ENCODE results near the gene NME4.

Gene NME4

DNA sequence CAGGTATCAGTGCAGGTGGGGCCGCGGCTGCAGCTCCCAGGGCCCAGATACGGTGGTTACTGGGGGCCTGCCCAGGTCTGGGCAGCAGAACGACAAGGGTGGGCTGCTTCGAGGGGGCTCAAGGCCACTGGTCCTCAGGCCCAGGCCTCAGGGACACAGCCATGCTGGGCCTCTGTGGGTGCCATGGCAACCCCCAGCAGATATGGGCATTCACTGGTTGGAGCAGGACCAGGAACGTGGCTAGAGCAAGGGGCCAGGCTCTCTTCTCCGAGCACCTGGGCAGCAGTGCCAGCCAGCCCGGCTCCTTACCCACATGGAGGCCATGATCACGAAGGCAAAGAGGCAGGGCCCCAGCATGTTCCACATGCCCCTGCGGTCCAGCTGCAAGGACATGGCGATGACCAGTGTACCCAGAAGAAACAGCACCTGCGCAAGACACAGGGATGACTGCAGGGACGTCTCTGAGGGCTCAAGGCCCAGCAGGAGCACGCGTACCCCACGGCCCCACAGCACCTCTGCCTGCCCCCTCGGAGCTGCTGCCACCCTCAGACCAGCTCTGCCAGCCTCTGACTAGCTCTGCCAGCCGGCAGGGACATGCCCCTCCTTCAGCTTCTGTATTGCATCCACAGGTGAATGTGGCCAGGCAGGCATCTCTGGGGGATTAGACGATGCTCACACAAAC lies 24.6 kb upstream of the NME4 start:
- H3K9me3 ChIP-seq (replicated peaks in 1 of 11): no peaks in the 10 kb centered on the region
- H3K4me3 ChIP-seq: no peak overlapping the region; a peak in 1 of 20 replicates
- TF ChIP-seq Cebpa-rat (IDR thresholded peaks at IDR 0.05): no peak
- H3K27me3 ChIP-seq: no peaks in the 10 kb centered on the region
- H3K36me3 ChIP-seq: peaks cover 69 to 85% (median 76%) of the 10 kb centered on the region in 11 experiments
- peaks cover 0 to 90% (median 46%) of the 10 kb centered on the region in 11 experiments; a peak in 20 of 22 replicates for H4K20me1 ChIP-seq
- H3K27ac ChIP-seq: peak overlapping the region in 4 of 11 experiments; percentile 17 to 61 (median 50); a peak in 6 of 22 replicates
- H3K4me2 ChIP-seq: peak overlapping the region; percentile 79 to 94 (median 89); a peak in 21 of 22 replicates
- H3K4me1 ChIP-seq: peaks cover 32 to 48% (median 43%) of the 10 kb centered on the region in 10 experiments
- peak overlapping the region in 7 of 11 experiments; percentile 1 to 67 (median 60); a peak in 9 of 22 replicates for H3K9ac ChIP-seq

DNA sequence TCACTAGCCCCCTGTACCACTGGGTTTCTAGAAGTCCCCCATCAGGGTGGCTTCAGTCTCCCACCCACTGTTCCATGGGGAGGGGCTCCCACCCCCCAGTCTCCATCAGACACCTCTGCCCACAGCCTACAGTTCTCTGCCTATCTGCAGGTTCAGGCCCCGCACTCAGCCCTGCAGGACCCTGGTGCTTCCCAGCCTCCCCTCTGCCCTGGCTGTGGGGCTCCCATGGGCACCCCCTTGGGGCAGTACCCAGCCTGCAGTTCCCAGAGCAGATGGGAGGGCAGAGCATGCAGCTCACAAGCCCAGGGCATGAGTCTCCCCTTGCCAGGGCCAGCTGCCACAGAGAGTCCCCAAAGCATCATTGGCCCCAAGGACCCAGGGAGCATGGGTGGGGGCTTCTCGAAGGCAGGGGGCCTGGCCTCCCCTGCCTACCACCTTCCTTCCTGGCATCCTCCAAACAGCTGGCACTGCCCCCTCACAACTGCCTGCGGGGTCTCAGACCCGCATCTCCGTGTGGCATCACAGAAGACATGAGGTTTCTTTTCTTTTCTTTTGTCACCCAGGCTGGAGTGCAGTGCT lies 23.9 kb upstream of the NME4 start:
- no peak overlapping the region for H3K27ac ChIP-seq
- 0 out of 22 replicates have a peak overlapping the region, but pooled peaks of 1 of the 11 experiments have one; percentile 64 for H3K9ac ChIP-seq
- peaks cover 32 to 44% (median 41%) of the 10 kb centered on the region in 10 experiments for H3K4me1 ChIP-seq
- H3K27me3 ChIP-seq: no peaks in the 10 kb centered on the region
- H3K4me3 ChIP-seq: no peak overlapping the region
- no peaks in the 10 kb centered on the region for H3K9me3 ChIP-seq (replicated peaks in 1 of 11)
- peaks cover 5 to 90% (median 41%) of the 10 kb centered on the region in 11 experiments; a peak in 20 of 22 replicates for H4K20me1 ChIP-seq
- peaks cover 63 to 84% (median 73%) of the 10 kb centered on the region in 11 experiments for H3K36me3 ChIP-seq
- no peak for TF ChIP-seq Cebpa-rat (IDR thresholded peaks at IDR 0.05)
- peak overlapping the region in 7 of 11 experiments; percentile 84 to 93 (median 89); a peak in 11 of 22 replicates for H3K4me2 ChIP-seq

GRCh38 chr16:373848-374615 lies 23.0 kb upstream of the NME4 start:
- no peak for TF ChIP-seq Cebpa-rat (IDR thresholded peaks at IDR 0.05)
- no peak overlapping the region for H3K9ac ChIP-seq
- H3K27me3 ChIP-seq: no peaks in the 10 kb centered on the region
- no peaks in the 10 kb centered on the region for H3K9me3 ChIP-seq (replicated peaks in 1 of 11)
- peaks cover 32 to 44% (median 39%) of the 10 kb centered on the region in 10 experiments for H3K4me1 ChIP-seq
- no peak overlapping the region for H3K4me3 ChIP-seq
- H3K36me3 ChIP-seq: peaks cover 53 to 74% (median 63%) of the 10 kb centered on the region in 11 experiments
- peaks cover 11 to 92% (median 49%) of the 10 kb centered on the region in 11 experiments; a peak in 21 of 22 replicates for H4K20me1 ChIP-seq
- H3K4me2 ChIP-seq: no peak overlapping the region
- H3K27ac ChIP-seq: no peak overlapping the region

DNA sequence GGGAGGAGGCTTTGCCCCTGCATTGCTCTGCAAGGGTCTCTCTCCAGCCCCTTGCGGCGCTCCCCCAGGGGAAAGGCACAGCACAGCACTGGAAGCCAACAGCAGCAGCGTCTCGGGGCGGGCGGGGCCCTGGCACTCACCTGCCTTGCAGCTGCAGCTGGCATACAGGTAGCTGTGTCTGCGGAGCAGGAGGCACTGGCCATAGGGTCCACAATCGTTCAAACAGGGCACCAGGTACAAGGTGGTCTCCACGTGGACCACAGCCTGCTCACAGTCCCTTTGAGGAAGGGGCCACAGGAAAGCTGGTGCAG lies 22.4 kb upstream of the NME4 start:
- no peak for TF ChIP-seq Cebpa-rat (IDR thresholded peaks at IDR 0.05)
- H3K4me2 ChIP-seq: no peak overlapping the region
- H3K27ac ChIP-seq: no peak overlapping the region
- H3K4me3 ChIP-seq: no peak overlapping the region
- H3K27me3 ChIP-seq: no peaks in the 10 kb centered on the region
- H3K36me3 ChIP-seq: peaks cover 50 to 69% (median 60%) of the 10 kb centered on the region in 11 experiments
- no peak overlapping the region; a peak in 1 of 22 replicates for H3K9ac ChIP-seq
- peaks cover 16 to 92% (median 55%) of the 10 kb centered on the region in 11 experiments; a peak in 21 of 22 replicates for H4K20me1 ChIP-seq
- H3K4me1 ChIP-seq: peaks cover 32 to 43% (median 35%) of the 10 kb centered on the region in 10 experiments
- no peaks in the 10 kb centered on the region for H3K9me3 ChIP-seq (replicated peaks in 1 of 11)

DNA sequence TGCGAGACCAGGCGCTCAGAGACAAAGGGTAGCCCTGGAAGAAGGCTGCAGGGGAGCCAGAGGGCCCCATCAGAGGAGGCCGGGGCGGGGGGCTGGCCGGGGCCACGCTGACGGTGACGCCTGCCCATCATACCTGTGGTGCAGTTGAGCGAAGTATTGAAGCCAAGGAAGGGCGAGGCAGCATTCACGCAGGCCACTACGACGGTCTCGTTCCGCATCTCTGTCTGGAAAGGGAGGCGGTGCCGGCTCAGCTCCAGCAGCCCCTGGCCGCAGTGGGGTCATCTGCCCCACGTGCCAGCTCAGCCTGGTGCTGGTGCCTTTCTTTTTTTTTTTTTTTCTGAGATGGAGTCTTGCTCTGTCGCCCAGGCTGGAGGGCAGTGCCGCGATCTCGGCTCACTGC lies 21.8 kb upstream of the NME4 start:
- H3K36me3 ChIP-seq: peaks cover 50 to 68% (median 60%) of the 10 kb centered on the region in 11 experiments

GRCh38 chr16:375927-376816 lies 20.8 kb upstream of the NME4 start:
- Histone ChIP-seq H3K4me1 (peaks cover 27 to 48% (median 36%) of the 10 kb centered on the region in 10 experiments), H3K27me3 (no peaks in the 10 kb centered on the region), H4K20me1 (peaks cover 21 to 99% (median 64%) of the 10 kb centered on the region in 11 experiments; a peak in 21 of 22 replicates), H3K36me3 (peaks cover 50 to 68% (median 60%) of the 10 kb centered on the region in 11 experiments), H3K9me3 (replicated peaks in 1 of 11) (no peaks in the 10 kb centered on the region), H3K4me3 (no peak overlapping the region), H3K9ac (no peak overlapping the region), H3K27ac (no peak overlapping the region), H3K4me2 (no peak overlapping the region)
- TF ChIP-seq Cebpa-rat (IDR thresholded peaks at IDR 0.05): no peak

More for the DNA sequence above, 21.8 kb upstream of the NME4 start:
- H3K27me3 ChIP-seq: no peaks in the 10 kb centered on the region
- H3K4me3 ChIP-seq: no peak overlapping the region
- no peaks in the 10 kb centered on the region for H3K9me3 ChIP-seq (replicated peaks in 1 of 11)
- H3K4me2 ChIP-seq: no peak overlapping the region
- no peak overlapping the region for H3K27ac ChIP-seq
- no peak overlapping the region for H3K9ac ChIP-seq
- no peak for TF ChIP-seq Cebpa-rat (IDR thresholded peaks at IDR 0.05)
- H3K4me1 ChIP-seq: peaks cover 28 to 44% (median 36%) of the 10 kb centered on the region in 10 experiments
- peaks cover 21 to 94% (median 59%) of the 10 kb centered on the region in 11 experiments; a peak in 21 of 22 replicates for H4K20me1 ChIP-seq

GRCh38 chr16:376817-377418 lies 20.1 kb upstream of the NME4 start:
- Histone ChIP-seq H3K4me1 (peaks cover 20 to 41% (median 29%) of the 10 kb centered on the region in 10 experiments), H3K9me3 (replicated peaks in 1 of 11) (no peaks in the 10 kb centered on the region), H3K4me3 (no peak overlapping the region), H3K36me3 (peaks cover 50 to 60% (median 56%) of the 10 kb centered on the region in 11 experiments), H3K4me2 (no peak overlapping the region), H4K20me1 (peaks cover 21 to 92% (median 57%) of the 10 kb centered on the region in 11 experiments; a peak in 21 of 22 replicates), H3K9ac (no peak overlapping the region), H3K27me3 (no peaks in the 10 kb centered on the region), H3K27ac (no peak overlapping the region)
- no peak for TF ChIP-seq Cebpa-rat (IDR thresholded peaks at IDR 0.05)
